Activated T-cell treated with anti-CD3 and anti-CD28 coated beads, Interleukin-2, amount 50 U/mL, for 1 hour (primary cell): ENCODE data around the gene LACC1.
A peak's percentile ranks its signal among the peaks of the same experiment; 100 is the strongest.

ENCODE experiments used
- DNase-seq: peaks from one replicate; pipeline ENCODE4 v3.0.0-alpha.2; 2020

Gene LACC1

GRCh38 chr13:43879755-43880181 lies at the start of gene LACC1:
LACC1 (plus strand) TSS chr13:43879904; CDS start chr13:43880986, 1,082 bp downstream.
- DNase-seq, result peak; percentile 51

GRCh38 chr13:43830497-43830881 lies 49.2 kb upstream of the LACC1 start:
- no peak for DNase-seq

- DNase-seq, result no peak
These were observed 48.6 kb upstream of the LACC1 start for GRCh38 chr13:43831088-43831487.

- DNase-seq, result no peak
These were observed 44.0 kb upstream of the LACC1 start for GRCh38 chr13:43835701-43836100.

GRCh38 chr13:43838909-43839308 lies 40.8 kb upstream of the LACC1 start:
- no peak for DNase-seq

GRCh38 chr13:43846496-43847158 lies 33.1 kb upstream of the LACC1 start:
- no peak for DNase-seq

- DNase-seq, result no peak
These were observed 31.6 kb upstream of the LACC1 start for GRCh38 chr13:43848001-43848649.

GRCh38 chr13:43850873-43851272 lies 28.8 kb upstream of the LACC1 start:
- no peak for DNase-seq

GRCh38 chr13:43852923-43853404 lies 26.7 kb upstream of the LACC1 start:
- DNase-seq, result no peak

GRCh38 chr13:43861863-43862262 lies 17.8 kb upstream of the LACC1 start:
- DNase-seq, result no peak

GRCh38 chr13:43864921-43865320 lies 14.8 kb upstream of the LACC1 start:
- DNase-seq, result no peak

GRCh38 chr13:43865892-43866291 lies 13.8 kb upstream of the LACC1 start:
- DNase-seq, result no peak

GRCh38 chr13:43872181-43872580 lies 7.5 kb upstream of the LACC1 start:
- no peak for DNase-seq

- DNase-seq, result no peak
These were observed 5.1 kb upstream of the LACC1 start for GRCh38 chr13:43874504-43875092.

GRCh38 chr13:43876366-43876765 lies 3.3 kb upstream of the LACC1 start:
- no peak for DNase-seq

GRCh38 chr13:43877326-43877725 lies 2.4 kb upstream of the LACC1 start:
- DNase-seq, result no peak

GRCh38 chr13:43877766-43878165 lies 1.9 kb upstream of the LACC1 start:
- DNase-seq, result no peak

- peak; percentile 77 for DNase-seq
These were observed 581 bp upstream of the LACC1 start, which contains the start of gene CCDC122 for GRCh38 chr13:43878892-43879754. CCDC122 (minus strand) TSS chr13:43879740; CDS start chr13:43869376, 10,364 bp downstream.

GRCh38 chr13:43880214-43880855 lies 631 bp downstream of the LACC1 start:
- DNase-seq, result no peak

- no peak for DNase-seq
These were observed 1.2 kb downstream of the LACC1 start for GRCh38 chr13:43880926-43881325.

GRCh38 chr13:43881580-43881979 lies 1.9 kb downstream of the LACC1 start:
- DNase-seq, result no peak

- DNase-seq, result no peak
These were observed 3.9 kb downstream of the LACC1 start for GRCh38 chr13:43883631-43884030.

- no peak for DNase-seq
These were observed 4.5 kb downstream of the LACC1 start for GRCh38 chr13:43884222-43884621.
